GM23248 (cell line): ENCODE data around the gene GAK. TPM values are rescaled to one million over a fixed set of nuclear protein-coding genes. Genes with fewer than 3 reads are reported as not detected.

Source experiments
- DNase-seq: peaks from one replicate; pipeline ENCODE4 v3.0.0-alpha.2; 2015
- H2AFZ ChIP-seq: fragments of 200-600 bp; sonication (generic); 2 replicates; pipeline ENCODE4 v1.6.1; 2016; ENCODE audit warnings: antibody characterized with exemption
- H3F3A ChIP-seq: fragments of 200-600 bp; sonication (generic); 2 replicates; pipeline ENCODE4 v1.6.1; 2016; ENCODE audit warnings: mild to moderate bottlenecking, antibody characterized with exemption, mixed run types; ENCODE audit not compliant: insufficient read depth
- H3K27ac ChIP-seq: fragments of 200-600 bp; sonication (generic); 2 replicates; pipeline ENCODE4 v1.5.1; 2016; ENCODE audit warnings: mild to moderate bottlenecking
- H3K27me3 ChIP-seq: fragments of 200-600 bp; sonication (generic); replicated peaks from 2 replicates; pipeline ENCODE4 v1.6.1; 2016; ENCODE audit warnings: mild to moderate bottlenecking; ENCODE audit not compliant: insufficient read depth
- H3K36me3 ChIP-seq: fragments of 200-600 bp; sonication (generic); 2 replicates; pipeline ENCODE4 v1.6.1; 2016; ENCODE audit warnings: low read depth, mild to moderate bottlenecking
- H3K4me1 ChIP-seq: fragments of 200-600 bp; sonication (generic); 2 replicates; pipeline ENCODE4 v1.6.1; 2016; ENCODE audit warnings: mild to moderate bottlenecking; ENCODE audit not compliant: insufficient read depth
- H3K4me2 ChIP-seq: fragments of 200-600 bp; sonication (generic); one replicate; pipeline ENCODE4 v1.6.1; 2016; ENCODE audit warnings: mild to moderate bottlenecking; ENCODE audit not compliant: unreplicated experiment
- H3K4me3 ChIP-seq: fragments of 200-600 bp; sonication (generic); 2 replicates; pipeline ENCODE4 v1.5.1; 2016; ENCODE audit warnings: mild to moderate bottlenecking
- H3K79me2 ChIP-seq: fragments of 200-600 bp; sonication (generic); 2 replicates; pipeline ENCODE4 v1.6.1; 2016; ENCODE audit warnings: mild to moderate bottlenecking; ENCODE audit not compliant: insufficient read depth
- H3K9ac ChIP-seq: fragments of 200-600 bp; sonication (generic); 2 replicates; pipeline ENCODE4 v1.6.1; 2016; ENCODE audit warnings: mild to moderate bottlenecking
- H3K9me2 ChIP-seq: fragments of 200-600 bp; sonication (generic); 2 replicates; pipeline ENCODE4 v1.6.1; 2016; ENCODE audit warnings: mixed run types, mild to moderate bottlenecking, moderate library complexity; ENCODE audit not compliant: insufficient read depth
- H3K9me3 ChIP-seq: fragments of 200-600 bp; sonication (generic); one replicate; pipeline ENCODE4 v1.6.1; 2017; ENCODE audit warnings: low read depth
- H4K20me1 ChIP-seq: fragments of 200-600 bp; sonication (generic); 2 replicates; pipeline ENCODE4 v1.6.0; 2016; ENCODE audit not compliant: insufficient read depth
- EZH2 ChIP-seq: fragments of 200-600 bp; sonication (generic); IDR thresholded peaks from 2 replicates; pipeline ENCODE4 v1.6.1; 2018; ENCODE audit warnings: antibody characterized with exemption, mild to moderate bottlenecking; ENCODE audit not compliant: insufficient read depth, poor library complexity, severe bottlenecking
- EZH2phosphoT487 ChIP-seq: fragments of 200-600 bp; sonication (generic); IDR thresholded peaks from 2 replicates; pipeline ENCODE4 v1.6.1; 2018; ENCODE audit warnings: antibody characterized with exemption, moderate library complexity, mild to moderate bottlenecking, low read depth; ENCODE audit not compliant: insufficient read depth
- WGBS, 2 experiments: methylation state at CpG; one replicate each; pipeline ENCODE4 v1.1.6; 2015 to 2017; ENCODE audit warnings: low lambda C conversion rate in 2 of 2, low coverage in 1 of 2; ENCODE audit errors: missing lambda C conversion rate in 2 of 2; 5-methylcytosine and 5-hydroxymethylcytosine counted together
- in situ Hi-C: fragments of 300-500 bp; cut with MboI; formaldehyde crosslinking; loops from 2 replicates; pipeline ENCODE4 v1.15.0; 2020
- polyA plus RNA-seq: library from polyadenylated mRNA; unstranded; fragments of >200 nt; fragmentation: Nextera tagmentation; extraction: Ambion mirVana; gene quantifications from 2 replicates; pipeline ENCODE4 v1.2.1, GENCODE V29; 2016
- total RNA-seq: library from RNA; depleted of rRNA; stranded (reverse); fragments of >200 nt; shearing (Covaris generic); gene quantifications from 2 replicates; pipeline ENCODE4 v1.2.3, GENCODE V29; 2014

GAK gene
- total and polyA plus RNA-seq, 2 experiments from 2014 or later = 41.1 to 86.7 TPM

DNA sequence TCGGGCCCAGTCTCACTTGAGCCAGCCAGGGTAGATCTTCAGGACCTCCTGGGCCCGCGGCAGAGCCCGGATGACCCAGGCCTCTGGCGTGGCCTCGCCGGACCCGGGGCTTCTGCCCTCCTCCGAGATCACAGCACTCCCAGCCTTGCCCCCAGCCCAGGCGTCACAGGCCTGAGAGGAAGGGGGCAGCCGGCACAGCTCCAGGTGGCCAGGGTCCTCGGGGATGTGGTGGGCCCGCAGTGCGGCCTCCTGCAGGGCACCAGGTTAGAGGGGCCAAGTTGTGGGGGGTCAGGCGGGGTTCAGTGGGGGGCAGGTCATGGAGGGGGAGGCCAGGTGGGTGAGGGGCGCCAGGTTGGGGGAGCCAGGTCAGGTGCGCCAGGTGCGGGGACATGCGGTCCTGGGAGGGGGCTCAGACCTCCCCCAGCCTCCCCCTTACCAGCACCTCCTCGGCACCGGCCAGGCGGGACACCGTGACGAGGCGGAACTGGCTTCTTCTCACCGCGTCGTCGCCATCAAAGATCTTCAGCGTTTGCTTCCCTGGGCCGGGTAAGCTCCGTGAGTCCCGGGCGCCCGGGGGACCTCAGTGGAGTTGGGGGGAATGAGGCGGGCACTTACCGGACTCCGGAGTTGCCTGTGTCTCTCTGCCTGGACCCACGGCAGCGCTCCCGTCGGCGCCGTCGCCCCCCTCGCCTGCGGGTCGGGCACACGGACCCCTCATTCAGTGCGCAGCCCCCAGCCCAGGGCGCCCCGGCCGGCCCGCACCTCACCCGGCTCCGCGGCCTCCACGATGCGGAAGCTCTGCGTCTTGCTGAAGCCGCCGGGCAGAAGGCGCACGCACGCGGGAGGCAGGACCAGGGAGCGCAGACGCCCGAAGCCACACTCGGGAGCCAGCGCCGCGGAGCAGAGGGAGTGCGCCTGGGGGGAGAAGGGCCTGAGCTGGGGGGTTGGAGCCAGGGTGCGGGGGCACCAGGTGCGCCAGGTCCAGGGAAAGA lies 35.3 kb upstream of the GAK start:
- in situ Hi-C loops = no loop called here
- H3K9me2 ChIP-seq = no peaks in the 10 kb centered on the region

DNA sequence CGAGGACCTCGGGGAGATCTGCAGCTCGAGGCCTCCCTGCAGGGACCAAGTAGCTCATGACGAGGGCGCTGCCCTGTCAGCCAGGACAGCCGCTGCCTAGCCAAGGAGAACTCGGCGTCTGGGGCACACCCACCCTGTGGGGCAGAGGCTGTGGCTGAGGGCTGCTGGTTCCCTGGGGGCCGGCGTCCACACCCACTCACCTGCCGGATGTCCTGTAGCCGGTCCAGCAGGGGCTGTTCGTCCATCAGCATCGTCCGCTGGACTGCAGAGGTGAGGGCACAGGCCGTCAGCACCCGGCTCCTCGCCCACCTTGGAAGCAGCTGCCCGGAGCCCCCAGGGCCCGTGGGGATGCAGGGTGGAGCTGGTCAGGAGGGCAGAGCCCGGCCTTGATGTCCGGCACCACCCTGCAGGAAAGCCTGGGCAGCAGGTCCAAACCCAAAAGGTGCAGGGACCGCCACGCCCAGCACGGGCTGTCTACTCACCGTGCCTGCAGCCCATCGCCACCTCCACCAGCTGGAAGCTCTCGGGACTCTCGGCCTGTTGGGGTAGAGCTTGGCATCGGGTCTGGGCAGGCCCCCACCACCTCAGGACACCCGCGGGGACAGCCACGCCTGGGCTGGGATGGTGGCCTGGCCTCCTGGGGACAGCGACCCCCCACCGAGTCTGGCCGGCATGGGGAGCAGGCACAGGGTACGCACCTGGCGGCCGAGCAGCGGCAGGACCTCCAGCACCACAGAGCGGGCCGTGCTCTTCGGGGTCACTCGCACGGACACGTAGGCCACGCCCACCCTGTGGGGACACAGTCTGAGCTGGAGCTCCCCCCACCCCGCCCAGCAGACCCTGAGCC lies 34.4 kb upstream of the GAK start:
- no peak overlapping the region for H3K4me3 ChIP-seq
- no peaks in the 10 kb centered on the region for H3K27me3 ChIP-seq
- H3K27ac ChIP-seq = no peak overlapping the region
- 89 to 91% methylated on average over 31 to 40 of the region's 48 CpGs for WGBS, 2 experiments
- H3F3A ChIP-seq = no peaks in the 10 kb centered on the region
- TF ChIP-seq EZH2phosphoT487 = no peak
- TF ChIP-seq EZH2 = no peak
- no peaks in the 10 kb centered on the region for H3K79me2 ChIP-seq
- no peaks in the 10 kb centered on the region for H3K9me3 ChIP-seq
- H3K4me1 ChIP-seq = no peaks in the 10 kb centered on the region
- in situ Hi-C loops = no loop called here
- no peaks in the 10 kb centered on the region for H4K20me1 ChIP-seq
- DNase-seq = no peak
- H2AFZ ChIP-seq = no peak overlapping the region
- H3K4me2 ChIP-seq = no peak overlapping the region
- no peaks in the 10 kb centered on the region for H3K9me2 ChIP-seq
- H3K9ac ChIP-seq = no peak overlapping the region
- no peaks in the 10 kb centered on the region for H3K36me3 ChIP-seq

More for the DNA sequence above, 35.3 kb upstream of the GAK start:
- Histone ChIP-seq H3K9me3 (no peaks in the 10 kb centered on the region), H3K9ac (no peak overlapping the region), H3K27me3 (no peaks in the 10 kb centered on the region), H2AFZ (no peak overlapping the region), H3K36me3 (no peaks in the 10 kb centered on the region), H4K20me1 (no peaks in the 10 kb centered on the region), H3K79me2 (peaks cover 8% of the 10 kb centered on the region; the same call in 1 of the 2 replicates), H3K4me2 (no peak overlapping the region), H3K4me3 (no peak overlapping the region), H3F3A (no peaks in the 10 kb centered on the region), H3K4me1 (peaks cover 5% of the 10 kb centered on the region; the same call in 1 of the 2 replicates), H3K27ac (no peak overlapping the region)
- TF ChIP-seq EZH2phosphoT487 (no peak), EZH2 (no peak)
- DNase-seq = no peak
- WGBS, 2 experiments = 82 to 85% methylated on average over 43 to 75 of the region's 76 CpGs

DNA sequence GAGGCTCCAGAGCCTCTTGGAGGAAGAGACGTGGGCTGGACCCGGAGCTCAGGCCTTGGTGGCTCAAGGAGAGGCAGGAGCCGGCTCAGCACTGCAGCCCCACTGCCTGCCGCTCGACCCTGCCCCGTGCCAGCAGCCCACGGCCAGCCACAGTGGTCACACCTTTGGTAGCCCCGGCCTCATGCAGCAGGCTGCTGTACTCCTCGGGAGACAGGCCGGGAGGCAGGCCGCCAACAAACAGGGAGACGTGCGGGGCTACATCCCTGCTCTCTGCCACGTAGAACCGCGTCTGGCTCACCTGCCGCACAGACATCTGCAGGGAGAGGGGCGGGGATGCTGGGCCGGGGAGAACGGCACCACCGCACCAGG lies 33.6 kb upstream of the GAK start:
- Histone ChIP-seq H4K20me1 (no peaks in the 10 kb centered on the region), H3K27me3 (no peaks in the 10 kb centered on the region), H3K4me1 (no peaks in the 10 kb centered on the region), H3K4me2 (no peak overlapping the region), H3K27ac (no peak overlapping the region), H3K9me3 (no peaks in the 10 kb centered on the region), H3F3A (no peaks in the 10 kb centered on the region), H3K9ac (no peak overlapping the region), H2AFZ (no peak overlapping the region), H3K9me2 (no peaks in the 10 kb centered on the region), H3K79me2 (no peaks in the 10 kb centered on the region), H3K36me3 (no peaks in the 10 kb centered on the region), H3K4me3 (no peak overlapping the region)
- 87 to 92% methylated on average over 21 of the region's 21 CpGs for WGBS, 2 experiments
- in situ Hi-C loops = no loop called here
- TF ChIP-seq EZH2 (no peak), EZH2phosphoT487 (no peak)
- no peak for DNase-seq

DNA sequence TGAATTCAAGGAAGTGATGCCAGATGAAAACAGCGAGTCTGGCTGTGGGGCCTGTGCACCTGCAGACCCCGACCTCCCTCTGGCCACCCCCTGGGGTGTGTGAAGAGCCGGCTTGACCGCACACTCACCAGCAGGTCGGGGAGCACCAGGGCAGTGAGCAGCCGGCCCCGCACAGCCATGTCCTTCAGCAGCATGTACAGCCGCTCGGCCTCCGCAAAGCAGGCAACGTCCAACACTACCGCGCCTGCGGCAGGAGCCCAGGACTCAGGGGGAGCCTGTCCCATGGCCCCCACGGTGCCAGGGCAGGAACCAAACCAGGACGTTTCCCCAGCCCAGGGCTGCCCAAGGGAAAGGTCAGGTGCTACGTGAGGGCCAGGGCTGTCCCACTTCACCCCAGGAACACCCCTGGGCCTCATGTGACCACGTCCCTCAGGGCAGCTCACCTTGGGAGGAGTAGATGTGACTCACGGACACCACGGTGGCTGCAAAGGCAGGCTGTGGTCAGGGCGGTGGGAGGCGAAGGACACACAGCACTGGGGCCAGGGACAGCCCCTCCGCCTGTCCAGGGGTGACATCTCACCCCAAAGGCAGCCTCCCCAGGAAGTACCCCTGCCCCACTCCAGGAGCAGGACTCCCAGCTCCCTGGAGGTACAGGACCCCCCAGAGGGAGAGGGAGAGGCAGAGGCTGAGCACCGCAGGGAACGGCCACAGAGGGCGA lies 33.1 kb upstream of the GAK start:
- Histone ChIP-seq H3K9ac (no peak overlapping the region), H3K4me2 (no peak overlapping the region), H3K9me2 (no peaks in the 10 kb centered on the region), H4K20me1 (no peaks in the 10 kb centered on the region), H2AFZ (no peak overlapping the region), H3K79me2 (no peaks in the 10 kb centered on the region), H3K4me3 (no peak overlapping the region), H3K9me3 (no peaks in the 10 kb centered on the region), H3F3A (no peaks in the 10 kb centered on the region), H3K27ac (no peak overlapping the region), H3K4me1 (no peaks in the 10 kb centered on the region), H3K27me3 (no peaks in the 10 kb centered on the region), H3K36me3 (no peaks in the 10 kb centered on the region)
- 93 to 94% methylated on average over 26 of the region's 26 CpGs for WGBS, 2 experiments
- no peak for DNase-seq
- in situ Hi-C loops = no loop called here
- TF ChIP-seq EZH2 (no peak), EZH2phosphoT487 (no peak)
